ENCODE data around the gene ZNF565. TPM values are rescaled to one million over a fixed set of nuclear protein-coding genes. Genes with fewer than 3 reads are reported as not detected.
"Not testable (repeated sequence)": the region's sequence is repeated elsewhere in the genome, so short reads cannot be mapped to it uniquely, and the experiment has no call there.

ZNF565 gene
- polyA plus RNA-seq, 1 of the 3 experiments (the other 2 are of a cell fraction): 1.5 TPM

DNA sequence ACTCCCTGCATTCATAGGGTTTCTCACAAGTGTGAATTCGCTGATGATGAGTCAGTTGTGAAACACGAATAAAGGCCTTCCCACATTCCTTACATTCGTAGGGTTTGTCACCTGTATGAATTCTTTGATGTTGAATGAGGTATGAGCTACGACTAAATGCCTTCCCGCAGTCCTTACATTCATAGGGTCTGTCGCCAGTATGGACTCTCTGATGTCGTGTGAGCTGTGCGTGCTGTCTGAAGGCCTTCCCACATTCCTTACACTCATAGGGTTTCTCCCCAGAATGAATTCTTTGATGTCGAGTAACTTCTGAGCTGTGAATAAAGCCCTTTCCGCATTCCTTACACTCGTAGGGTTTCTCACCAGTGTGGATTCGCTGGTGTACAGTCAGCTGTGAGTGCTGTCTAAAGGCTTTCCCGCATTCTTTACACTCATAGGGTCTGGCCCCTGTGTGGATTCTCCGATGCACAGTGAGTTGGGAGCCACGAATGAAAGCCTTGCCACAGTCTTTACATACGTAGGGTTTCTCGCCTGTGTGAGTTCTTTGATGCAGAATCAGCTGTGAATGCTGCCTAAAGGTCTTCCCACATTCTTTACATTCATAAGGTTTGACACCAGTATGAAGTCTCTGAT lies 31.7 kb downstream of the ZNF565 start:
- Histone ChIP-seq H3K79me2 (ENCODE audit: insufficient read depth) (no peaks in the 10 kb centered on the region), H3K36me3 (replicated peaks in 1 of 2; ENCODE audit: control insufficient read depth in 1 of 2, insufficient read depth in 2 of 2, low read length in 1 of 2) (peaks cover 0 to 9% of the 10 kb centered on the region in 2 experiments), H3K27ac (ENCODE audit: low read depth in 2 of 2, low read length in 1 of 2) (no peak overlapping the region), H3F3A (replicated peaks; ENCODE audit: insufficient read depth) (no peaks in the 10 kb centered on the region), H4K20me1 (ENCODE audit: insufficient read depth) (no peaks in the 10 kb centered on the region), H3K4me3 (ENCODE audit: low read depth in 2 of 2, low read length in 1 of 2) (no peak overlapping the region), H3K4me1 (ENCODE audit: control insufficient read depth in 1 of 2, insufficient read depth in 2 of 2, low read depth in 1 of 2, low read length in 1 of 2) (no peaks in the 10 kb centered on the region), H3K9ac (no peak overlapping the region), H3K9me2 (no peaks in the 10 kb centered on the region), H2AFZ (ENCODE audit: low read depth) (no peak overlapping the region), H3K9me3 (no peaks in the 10 kb centered on the region), H3K27me3 (ENCODE audit: insufficient read depth) (no peaks in the 10 kb centered on the region), H3K4me2 (no peak overlapping the region)
- CTCF ChIA-PET: interaction anchor here (0.7 to 1.6 kb wide), 2 partner anchors 8 to 56 kb away, joined by 3 read pairs; no protein-coding TSS in a partner anchor
- POLR2A ChIA-PET: no interaction called here
- DNase-seq: no peak
- 85% methylated on average over 17 of the region's 17 CpGs for WGBS (ENCODE audit: low lambda C conversion rate)
- TF ChIP-seq CHD2 (IDR thresholded peaks at IDR 0.05; ENCODE audit: low read length, partially characterized antibody) (no peak), TCF12 (IDR thresholded peaks at IDR 0.05) (no peak), RFX5 (IDR thresholded peaks at IDR 0.05; ENCODE audit: low read length) (no peak), SMC3 (IDR thresholded peaks at IDR 0.05; ENCODE audit: low read depth, low read length) (no peak), TEAD4 (IDR thresholded peaks at IDR 0.05; ENCODE audit: borderline replicate concordance, insufficient read depth) (no peak), RXRA (IDR thresholded peaks at IDR 0.05; ENCODE audit: borderline replicate concordance, low read depth) (no peak)

DNA sequence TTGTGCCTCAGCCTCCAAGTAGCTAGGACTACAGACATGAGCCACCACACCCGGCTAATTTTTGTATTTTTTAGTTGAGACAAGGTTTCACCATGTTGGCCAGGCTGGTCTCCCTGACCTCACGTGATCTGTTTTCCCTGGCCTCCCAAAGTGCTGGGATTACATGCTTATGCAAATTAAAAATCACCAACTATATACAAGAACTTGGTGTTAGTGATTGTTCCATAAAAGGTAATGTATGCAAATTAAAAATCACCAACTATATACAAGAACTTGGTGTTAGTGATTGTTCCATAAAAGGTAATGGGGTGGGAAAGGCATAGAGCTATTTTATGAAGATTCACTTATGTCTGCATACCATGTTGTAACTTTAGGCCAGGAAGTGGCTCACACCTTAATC lies 35.4 kb downstream of the ZNF565 start:
- POLR2A ChIA-PET; H3K27ac ChIP-seq (ENCODE audit: low read depth in 2 of 2, low read length in 1 of 2); DNase-seq; H3K9me3 ChIP-seq; H3K27me3 ChIP-seq (ENCODE audit: insufficient read depth); H3K9me2 ChIP-seq; H3K79me2 ChIP-seq (ENCODE audit: insufficient read depth); H3K36me3 ChIP-seq (replicated peaks in 1 of 2; ENCODE audit: control insufficient read depth in 1 of 2, insufficient read depth in 2 of 2, low read length in 1 of 2); H3K4me1 ChIP-seq (ENCODE audit: control insufficient read depth in 1 of 2, insufficient read depth in 2 of 2, low read depth in 1 of 2, low read length in 1 of 2); H4K20me1 ChIP-seq (ENCODE audit: insufficient read depth); H2AFZ ChIP-seq (ENCODE audit: low read depth); H3K4me2 ChIP-seq; H3F3A ChIP-seq (replicated peaks; ENCODE audit: insufficient read depth); H3K4me3 ChIP-seq (ENCODE audit: low read depth in 2 of 2, low read length in 1 of 2); H3K9ac ChIP-seq: not testable (repeated sequence)
- 45% methylated on average over 2 of the region's 2 CpGs for whole genome bisulfite sequencing (ENCODE audit: low lambda C conversion rate)
- CTCF ChIA-PET: interaction anchor here (1.0 kb wide), 1 partner anchor 9 kb away, joined by 3 read pairs; no protein-coding TSS in a partner anchor

DNA sequence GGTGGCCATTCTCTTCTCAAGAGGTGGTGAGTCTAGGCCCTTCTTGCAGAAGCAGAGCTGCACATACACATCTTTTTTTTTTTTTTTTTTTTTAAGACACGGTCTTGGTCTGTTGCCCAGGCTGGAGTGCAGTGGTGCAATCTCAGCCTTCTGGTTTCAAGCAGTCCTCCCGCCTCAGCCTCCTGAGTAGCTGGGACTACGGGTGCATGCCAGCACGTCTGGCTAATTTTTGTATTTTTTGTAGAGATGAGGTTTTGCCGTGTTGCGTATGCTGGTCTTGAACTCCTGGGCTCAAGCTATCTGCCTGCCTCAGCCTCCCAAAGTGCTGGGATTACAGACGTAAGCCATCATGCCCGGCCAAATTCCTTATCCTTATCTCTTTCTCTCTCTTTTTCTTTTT lies 40.6 kb downstream of the ZNF565 start:
- H3K4me3 ChIP-seq (ENCODE audit: low read depth in 2 of 2, low read length in 1 of 2); H3K9me2 ChIP-seq; H3K27ac ChIP-seq (ENCODE audit: low read depth in 2 of 2, low read length in 1 of 2); H3K9me3 ChIP-seq; H3K4me1 ChIP-seq (ENCODE audit: control insufficient read depth in 1 of 2, insufficient read depth in 2 of 2, low read depth in 1 of 2, low read length in 1 of 2); DNase-seq; H3F3A ChIP-seq (replicated peaks; ENCODE audit: insufficient read depth); H3K36me3 ChIP-seq (replicated peaks in 1 of 2; ENCODE audit: control insufficient read depth in 1 of 2, insufficient read depth in 2 of 2, low read length in 1 of 2); H3K79me2 ChIP-seq (ENCODE audit: insufficient read depth); POLR2A ChIA-PET; H3K4me2 ChIP-seq; H4K20me1 ChIP-seq (ENCODE audit: insufficient read depth); H3K27me3 ChIP-seq (ENCODE audit: insufficient read depth); H2AFZ ChIP-seq (ENCODE audit: low read depth); H3K9ac ChIP-seq: not testable (repeated sequence)
- 75% methylated on average over 8 of the region's 8 CpGs for WGBS (ENCODE audit: low lambda C conversion rate)
- CTCF ChIA-PET: interaction anchor here (1.7 to 2.7 kb wide), 2 partner anchors 46 to 113 kb away, joined by 4 to 14 read pairs; no protein-coding TSS in a partner anchor
